H9 (cell line): ENCODE data around the gene NEK11. TPM values are rescaled to one million over a fixed set of nuclear protein-coding genes. Genes with fewer than 3 reads are reported as not detected.

Experiments used
- DNase-seq: peaks from one replicate; pipeline ENCODE4 v3.0.0-alpha.2; 2017
- H2AFZ ChIP-seq: one replicate; pipeline ENCODE4 v1.6.1; 2013; ENCODE audit warnings: mild to moderate bottlenecking, low read length, control low read depth, moderate library complexity
- H2AK5ac ChIP-seq: 2 replicates; pipeline ENCODE4 v1.6.1; 2013; ENCODE audit warnings: low read length, control low read depth, mixed read lengths; ENCODE audit not compliant: insufficient read length
- H2BK120ac ChIP-seq: one replicate; pipeline ENCODE4 v1.6.1; 2013; ENCODE audit warnings: low read depth, mild to moderate bottlenecking, low read length, control low read depth, inconsistent platforms; ENCODE audit not compliant: poor library complexity, severe bottlenecking
- H2BK12ac ChIP-seq: 2 replicates; pipeline ENCODE4 v1.6.1; 2013; ENCODE audit warnings: low read length, control low read depth, mixed read lengths, low read depth; ENCODE audit not compliant: insufficient read length
- H2BK15ac ChIP-seq: 2 replicates; pipeline ENCODE4 v1.6.1; 2013; ENCODE audit warnings: low read depth, low read length, control low read depth
- H2BK20ac ChIP-seq: one replicate; pipeline ENCODE4 v1.6.1; 2013; ENCODE audit warnings: low read depth, mild to moderate bottlenecking, low read length, control low read depth, inconsistent platforms; ENCODE audit not compliant: poor library complexity, severe bottlenecking
- H2BK5ac ChIP-seq: 2 replicates; pipeline ENCODE4 v1.6.1; 2013; ENCODE audit warnings: low read length, control low read depth, mixed read lengths; ENCODE audit not compliant: insufficient read length
- H3K14ac ChIP-seq: 2 replicates; pipeline ENCODE4 v1.6.1; 2013; ENCODE audit warnings: low read length, control low read depth; ENCODE audit not compliant: insufficient read depth
- H3K18ac ChIP-seq: 2 replicates; pipeline ENCODE4 v1.6.1; 2013; ENCODE audit warnings: low read depth, mild to moderate bottlenecking, mixed read lengths, low read length, control low read depth; ENCODE audit not compliant: insufficient read length
- H3K23ac ChIP-seq: 2 replicates; pipeline ENCODE4 v1.6.1; 2013; ENCODE audit warnings: low read length, control low read depth, mixed read lengths, low read depth; ENCODE audit not compliant: insufficient read length
- H3K23me2 ChIP-seq: 2 replicates; pipeline ENCODE4 v1.6.1; 2013; ENCODE audit warnings: low read depth, mild to moderate bottlenecking, mixed read lengths, low read length, control low read depth; ENCODE audit not compliant: insufficient read length, poor library complexity, severe bottlenecking
- H3K27ac ChIP-seq: 2 replicates; pipeline ENCODE4 v1.5.1; 2013; ENCODE audit warnings: low read length, control low read depth, mixed read lengths, low read depth; ENCODE audit not compliant: insufficient read length
- H3K27me3 ChIP-seq: 2 replicates; pipeline ENCODE4 v1.6.1; 2013; ENCODE audit warnings: low read length, control low read depth, inconsistent platforms; ENCODE audit not compliant: insufficient read depth
- H3K4ac ChIP-seq: 2 replicates; pipeline ENCODE4 v1.6.1; 2013; ENCODE audit warnings: low read depth, mild to moderate bottlenecking, control low read depth, inconsistent platforms, low read length, moderate library complexity
- H3K4me1 ChIP-seq: 2 replicates; pipeline ENCODE4 v1.6.1; 2013; ENCODE audit warnings: low read length, control low read depth, inconsistent platforms; ENCODE audit not compliant: insufficient read depth
- H3K4me2 ChIP-seq: 2 replicates; pipeline ENCODE4 v1.6.1; 2013; ENCODE audit warnings: low read length, control low read depth, mixed read lengths; ENCODE audit not compliant: insufficient read length, insufficient read depth
- H3K56ac ChIP-seq: 2 replicates; pipeline ENCODE4 v1.6.1; 2013; ENCODE audit warnings: low read depth, mild to moderate bottlenecking, mixed read lengths, low read length, control low read depth; ENCODE audit not compliant: insufficient read length
- H3K79me1 ChIP-seq: 2 replicates; pipeline ENCODE4 v1.6.1; 2013; ENCODE audit warnings: low read depth, mild to moderate bottlenecking, moderate library complexity, low read length, control low read depth, inconsistent platforms; ENCODE audit not compliant: insufficient read depth, poor library complexity, severe bottlenecking
- H3K79me2 ChIP-seq: 2 replicates; pipeline ENCODE4 v1.6.1; 2013; ENCODE audit warnings: low read length, control low read depth, inconsistent platforms; ENCODE audit not compliant: insufficient read depth
- H3K9ac ChIP-seq: 2 replicates; pipeline ENCODE4 v1.6.1; 2013; ENCODE audit warnings: low read length, control low read depth, mixed read lengths; ENCODE audit not compliant: insufficient read length; ENCODE audit errors: extremely low read depth
- H3K9me3 ChIP-seq: one replicate; pipeline ENCODE4 v1.6.1; 2013; ENCODE audit warnings: low read depth, low read length, inconsistent platforms; ENCODE audit not compliant: control insufficient read depth
- H3T11ph ChIP-seq: one replicate; pipeline ENCODE4 v1.6.1; 2013; ENCODE audit warnings: mild to moderate bottlenecking, low read length, control low read depth, inconsistent platforms
- H4K20me1 ChIP-seq: one replicate; pipeline ENCODE4 v1.6.1; 2013; ENCODE audit not compliant: control insufficient read depth, insufficient read length, insufficient read depth
- H4K5ac ChIP-seq: 2 replicates; pipeline ENCODE4 v1.6.1; 2013; ENCODE audit warnings: low read depth, mild to moderate bottlenecking, mixed read lengths, low read length, control low read depth; ENCODE audit not compliant: insufficient read length
- H4K8ac ChIP-seq: replicated peaks from 2 replicates; pipeline ENCODE4 v1.6.1; 2013; ENCODE audit warnings: low read length, control low read depth, mixed read lengths, low read depth; ENCODE audit not compliant: insufficient read length
- H4K91ac ChIP-seq: 2 replicates; pipeline ENCODE4 v1.6.1; 2013; ENCODE audit warnings: low read depth, mild to moderate bottlenecking, moderate library complexity, mixed read lengths, low read length, control low read depth; ENCODE audit not compliant: insufficient read length
- H3K27ac Mint-ChIP-seq, 3 experiments: 2 replicates in 2 of 3; 3 replicates in 1 of 3; pipeline ENCODE4 v1.8.0; 2020 to 2021; ENCODE audit warnings: mixed read lengths in 3 of 3, mild to moderate bottlenecking in 1 of 3, moderate library complexity in 1 of 3
- H3K27me3 Mint-ChIP-seq: 2 replicates; pipeline ENCODE4 v1.8.0; 2021; ENCODE audit warnings: low read depth, mild to moderate bottlenecking, moderate library complexity, mixed read lengths
- H3K36me3 Mint-ChIP-seq, 3 experiments: 2 replicates in 2 of 3; 3 replicates in 1 of 3; pipeline ENCODE4 v1.8.0; 2020 to 2021; ENCODE audit warnings: low read depth in 3 of 3, mixed read lengths in 3 of 3; ENCODE audit not compliant: insufficient read depth in 1 of 3
- H3K4me1 Mint-ChIP-seq, 2 experiments: 2 replicates each; pipeline ENCODE4 v1.8.0; 2020; ENCODE audit warnings: mixed read lengths in 2 of 2
- H3K4me3 Mint-ChIP-seq, 2 experiments: 2 replicates in 1 of 2; 3 replicates in 1 of 2; pipeline ENCODE4 v1.8.0; 2020 to 2021; ENCODE audit warnings: mild to moderate bottlenecking in 2 of 2, mixed read lengths in 2 of 2, moderate library complexity in 1 of 2
- H3K9me3 Mint-ChIP-seq, 2 experiments: 2 replicates in 1 of 2; 3 replicates in 1 of 2; pipeline ENCODE4 v1.8.0; 2020; ENCODE audit warnings: mild to moderate bottlenecking in 2 of 2, mixed read lengths in 2 of 2, moderate library complexity in 1 of 2
- WGBS: extraction: QIAGEN DNeasy Blood & Tissue Kit; methylation state at CpG from one replicate; pipeline ENCODE4 v1.1.7; 2013; ENCODE audit warnings: missing lambda C conversion rate, low lambda C conversion rate, mixed read lengths; ENCODE audit not compliant: insufficient read length; ENCODE audit errors: extremely low coverage; 5-methylcytosine and 5-hydroxymethylcytosine counted together
- total RNA-seq: library from RNA; stranded (reverse); gene quantifications from 2 replicates; pipeline ENCODE4 v1.2.1, GENCODE V29; 2021
- TF ChIP-seq, protein P1 (sequence below): fragments of 200-600 bp; sonication (generic); conservative IDR thresholded peaks from 3 replicates; pipeline ENCODE4 v1.8.0; 2021; ENCODE audit warnings: antibody characterized with exemption, mild to moderate bottlenecking

The NEK11 gene
- total RNA-seq, 1 experiment from 2014 or later, result 2.5 TPM

DNA sequence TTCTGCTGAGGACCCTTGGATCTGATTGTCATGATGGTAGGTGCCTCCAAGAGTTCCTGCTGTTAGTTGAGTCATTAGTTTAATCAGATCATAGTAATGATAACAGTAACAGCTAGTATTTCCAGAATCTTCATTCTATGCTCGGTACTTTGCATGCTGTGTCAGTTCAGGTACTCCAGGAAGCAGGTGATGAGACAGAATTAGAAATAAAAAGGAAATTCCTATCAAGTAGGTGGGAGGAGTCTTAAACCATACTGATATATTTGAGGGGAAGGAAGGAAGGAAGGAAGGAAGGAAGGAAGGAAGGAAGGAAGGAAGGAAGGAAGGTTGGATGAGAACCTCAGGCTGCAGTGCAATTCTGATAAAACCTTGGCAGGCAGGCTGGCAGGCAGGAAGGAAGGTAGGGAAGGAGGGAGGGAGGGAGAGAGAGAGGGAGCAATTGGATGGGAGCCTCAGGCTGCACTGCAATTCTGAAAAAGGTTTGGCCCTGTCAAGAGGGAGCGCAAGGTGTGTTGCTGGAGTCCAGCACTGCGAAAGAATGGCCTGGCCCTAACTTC, 206.1 kb downstream of the NEK11 start:
- no peak overlapping the region for H2BK120ac ChIP-seq
- no peaks in the 10 kb centered on the region for H3K27me3 ChIP-seq
- no peak overlapping the region for H4K8ac ChIP-seq
- no peak overlapping the region for H3K4me3 Mint-ChIP-seq
- no peak overlapping the region for H3T11ph ChIP-seq
- H3K9ac ChIP-seq, result no peak overlapping the region
- H2BK20ac ChIP-seq, result no peak overlapping the region
- H3K23me2 ChIP-seq, result no peaks in the 10 kb centered on the region
- H3K27ac ChIP-seq, result no peak overlapping the region
- no peak overlapping the region for H2BK12ac ChIP-seq
- no peak overlapping the region for H3K4me2 ChIP-seq
- H2BK15ac ChIP-seq, result no peak overlapping the region
- no peaks in the 10 kb centered on the region for H3K9me3 ChIP-seq
- H3K4ac ChIP-seq, result no peak overlapping the region
- no peak overlapping the region for H2AK5ac ChIP-seq
- H3K4me1 Mint-ChIP-seq, result no peaks in the 10 kb centered on the region
- no peak overlapping the region for H3K27ac Mint-ChIP-seq
- H3K14ac ChIP-seq, result no peak overlapping the region; the same call in 1 of the 2 replicates
- H3K36me3 Mint-ChIP-seq, result no peaks in the 10 kb centered on the region
- no peak overlapping the region for H2AFZ ChIP-seq
- H4K91ac ChIP-seq, result no peak overlapping the region
- H3K4me1 ChIP-seq, result no peaks in the 10 kb centered on the region
- H3K23ac ChIP-seq, result no peak overlapping the region
- no peaks in the 10 kb centered on the region for H3K9me3 Mint-ChIP-seq
- no peak overlapping the region for H2BK5ac ChIP-seq
- H4K20me1 ChIP-seq, result no peaks in the 10 kb centered on the region
- no peaks in the 10 kb centered on the region for H3K79me1 ChIP-seq
- DNase-seq, result no peak
- H3K18ac ChIP-seq, result no peak overlapping the region
- no peak overlapping the region for H3K56ac ChIP-seq
- WGBS, result no CpG with 5 or more reads among the region's 3 CpGs
- H3K79me2 ChIP-seq, result no peaks in the 10 kb centered on the region
- no peaks in the 10 kb centered on the region for H3K27me3 Mint-ChIP-seq
- TF ChIP-seq, protein P1, sequence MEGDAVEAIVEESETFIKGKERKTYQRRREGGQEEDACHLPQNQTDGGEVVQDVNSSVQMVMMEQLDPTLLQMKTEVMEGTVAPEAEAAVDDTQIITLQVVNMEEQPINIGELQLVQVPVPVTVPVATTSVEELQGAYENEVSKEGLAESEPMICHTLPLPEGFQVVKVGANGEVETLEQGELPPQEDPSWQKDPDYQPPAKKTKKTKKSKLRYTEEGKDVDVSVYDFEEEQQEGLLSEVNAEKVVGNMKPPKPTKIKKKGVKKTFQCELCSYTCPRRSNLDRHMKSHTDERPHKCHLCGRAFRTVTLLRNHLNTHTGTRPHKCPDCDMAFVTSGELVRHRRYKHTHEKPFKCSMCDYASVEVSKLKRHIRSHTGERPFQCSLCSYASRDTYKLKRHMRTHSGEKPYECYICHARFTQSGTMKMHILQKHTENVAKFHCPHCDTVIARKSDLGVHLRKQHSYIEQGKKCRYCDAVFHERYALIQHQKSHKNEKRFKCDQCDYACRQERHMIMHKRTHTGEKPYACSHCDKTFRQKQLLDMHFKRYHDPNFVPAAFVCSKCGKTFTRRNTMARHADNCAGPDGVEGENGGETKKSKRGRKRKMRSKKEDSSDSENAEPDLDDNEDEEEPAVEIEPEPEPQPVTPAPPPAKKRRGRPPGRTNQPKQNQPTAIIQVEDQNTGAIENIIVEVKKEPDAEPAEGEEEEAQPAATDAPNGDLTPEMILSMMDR, result no peak
- H4K5ac ChIP-seq, result no peak overlapping the region
